GM19099 (cell line): ENCODE measurements around the gene ZNF800.
A peak's percentile ranks its signal among the peaks of the same experiment; 100 is the strongest.

ENCODE experiments used
- POLR2A ChIP-seq: IDR thresholded peaks from 3 replicates; pipeline ENCODE4 v1.6.1; 2011; ENCODE audit warnings: low read depth; ENCODE audit not compliant: insufficient read length; ENCODE audit errors: extremely low read depth

Gene ZNF800

GRCh38 chr7:127392566-127393367 lies at the start of gene ZNF800:
Gene ZNF800 (minus strand): TSS chr7:127392708. CDS start chr7:127391557, 1,151 bp downstream.
- TF ChIP-seq POLR2A = peak; percentile 96

GRCh38 chr7:127440206-127440605 lies 47.7 kb upstream of the ZNF800 start:
- no peak for TF ChIP-seq POLR2A

GRCh38 chr7:127438836-127439235 lies 46.3 kb upstream of the ZNF800 start:
- TF ChIP-seq POLR2A = no peak

- no peak for TF ChIP-seq POLR2A
These were observed 45.3 kb upstream of the ZNF800 start for GRCh38 chr7:127437837-127438236.

- no peak for TF ChIP-seq POLR2A
These were observed 44.7 kb upstream of the ZNF800 start for GRCh38 chr7:127437241-127437640.

GRCh38 chr7:127419196-127419595 lies 26.7 kb upstream of the ZNF800 start:
- TF ChIP-seq POLR2A = no peak

GRCh38 chr7:127418459-127418858 lies 26.0 kb upstream of the ZNF800 start:
- TF ChIP-seq POLR2A = no peak

- no peak for TF ChIP-seq POLR2A
These were observed 24.8 kb upstream of the ZNF800 start for GRCh38 chr7:127417346-127417745.

- no peak for TF ChIP-seq POLR2A
These were observed 22.7 kb upstream of the ZNF800 start for GRCh38 chr7:127415060-127415742.

GRCh38 chr7:127413962-127414361 lies 21.5 kb upstream of the ZNF800 start:
- no peak for TF ChIP-seq POLR2A

- TF ChIP-seq POLR2A = no peak
These were observed 20.8 kb upstream of the ZNF800 start for GRCh38 chr7:127413326-127413725.

GRCh38 chr7:127411176-127411575 lies 18.7 kb upstream of the ZNF800 start:
- TF ChIP-seq POLR2A = no peak

GRCh38 chr7:127409629-127410028 lies 17.1 kb upstream of the ZNF800 start:
- TF ChIP-seq POLR2A = no peak

- TF ChIP-seq POLR2A = no peak
These were observed 12.0 kb upstream of the ZNF800 start for GRCh38 chr7:127404286-127405072.

GRCh38 chr7:127396184-127396583 lies 3.7 kb upstream of the ZNF800 start:
- TF ChIP-seq POLR2A = no peak
